Esophagus muscularis mucosa (tissue), 4 donors: ENCODE results near the gene MBD6. TPM values are rescaled to one million over a fixed set of nuclear protein-coding genes. Genes with fewer than 3 reads are reported as not detected.

Source experiments
- DNase-seq: peaks from one replicate; pipeline ENCODE4 v3.0.0-alpha.2; 2017; ENCODE audit errors: extremely low spot score
- H3K27ac ChIP-seq, 4 donors: fragments of 200-600 bp; sonication (generic); replicated peaks in 1 of 4; 1 replicate in 3 of 4; 2 replicates in 1 of 4; pipeline ENCODE4 v1.5.1; 2016 to 2019; ENCODE audit warnings: mild to moderate bottlenecking in 1 of 4
- H3K27me3 ChIP-seq, 4 donors: fragments of 200-600 bp; sonication (generic); one replicate each; pipeline versions ENCODE4 v1.5.1 to v1.6.0; 2016 to 2019
- H3K36me3 ChIP-seq, 4 donors: fragments of 200-600 bp; sonication (generic); one replicate each; pipeline ENCODE4 v1.5.1; 2016 to 2019
- H3K4me1 ChIP-seq, 4 donors: fragments of 200-600 bp; sonication (generic); one replicate each; pipeline ENCODE4 v1.5.1; 2016 to 2019
- H3K4me3 ChIP-seq, 4 donors: fragments of 200-600 bp; sonication (generic); 1 replicate in 2 of 4; 2 replicates in 2 of 4; pipeline ENCODE4 v1.5.1; 2016 to 2019; ENCODE audit warnings: mild to moderate bottlenecking in 4 of 4, moderate library complexity in 1 of 4
- H3K9me3 ChIP-seq, 4 donors: fragments of 200-600 bp; sonication (generic); 1 replicate in 3 of 4; 2 replicates in 1 of 4; pipeline ENCODE4 v1.5.1; 2016 to 2019
- CTCF ChIP-seq, 3 experiments: fragments of 200-600 bp in 2 of 3; fragments of 450-650 bp in 1 of 3; sonication (generic) in 2 of 3; IDR thresholded peaks; one replicate each; pipeline ENCODE4 v1.5.1; 2017 to 2019; ENCODE audit warnings: antibody characterized with exemption in 3 of 3, mild to moderate bottlenecking in 2 of 3, moderate library complexity in 1 of 3
- EP300 ChIP-seq: sonication (generic); formaldehyde crosslinking; IDR thresholded peaks from one replicate; pipeline ENCODE4 v1.6.1; 2017; ENCODE audit warnings: antibody characterized with exemption
- POLR2A ChIP-seq: fragments of 450-650 bp; IDR thresholded peaks from one replicate; pipeline ENCODE4 v1.6.1; 2017; ENCODE audit warnings: antibody characterized with exemption, moderate library complexity, mild to moderate bottlenecking, low read depth
- POLR2AphosphoS5 ChIP-seq, 2 donors: sonication (generic); formaldehyde crosslinking; IDR thresholded peaks; one replicate each; pipeline ENCODE4 v1.6.1; 2017; ENCODE audit warnings: antibody characterized with exemption in 2 of 2
- WGBS: methylation state at CpG from one replicate; pipeline ENCODE4 v1.1.5; 2018; 5-methylcytosine and 5-hydroxymethylcytosine counted together
- intact Hi-C: fragments of 100-400 bp; cut with DNase I; formaldehyde crosslinking; loops from one replicate; pipeline ENCODE4 v1.15.1; 2023
- total RNA-seq, 4 donors: library from RNA; depleted of rRNA; stranded (reverse); fragments of >200 nt; gene quantifications; one replicate each; pipeline versions ENCODE4 v1.1.0 to v1.2.1, GENCODE V29; 2016

Gene MBD6
- total RNA-seq, 4 donors from 2014 or later: 13.8 to 19.9 (median 16.9) TPM

DNA sequence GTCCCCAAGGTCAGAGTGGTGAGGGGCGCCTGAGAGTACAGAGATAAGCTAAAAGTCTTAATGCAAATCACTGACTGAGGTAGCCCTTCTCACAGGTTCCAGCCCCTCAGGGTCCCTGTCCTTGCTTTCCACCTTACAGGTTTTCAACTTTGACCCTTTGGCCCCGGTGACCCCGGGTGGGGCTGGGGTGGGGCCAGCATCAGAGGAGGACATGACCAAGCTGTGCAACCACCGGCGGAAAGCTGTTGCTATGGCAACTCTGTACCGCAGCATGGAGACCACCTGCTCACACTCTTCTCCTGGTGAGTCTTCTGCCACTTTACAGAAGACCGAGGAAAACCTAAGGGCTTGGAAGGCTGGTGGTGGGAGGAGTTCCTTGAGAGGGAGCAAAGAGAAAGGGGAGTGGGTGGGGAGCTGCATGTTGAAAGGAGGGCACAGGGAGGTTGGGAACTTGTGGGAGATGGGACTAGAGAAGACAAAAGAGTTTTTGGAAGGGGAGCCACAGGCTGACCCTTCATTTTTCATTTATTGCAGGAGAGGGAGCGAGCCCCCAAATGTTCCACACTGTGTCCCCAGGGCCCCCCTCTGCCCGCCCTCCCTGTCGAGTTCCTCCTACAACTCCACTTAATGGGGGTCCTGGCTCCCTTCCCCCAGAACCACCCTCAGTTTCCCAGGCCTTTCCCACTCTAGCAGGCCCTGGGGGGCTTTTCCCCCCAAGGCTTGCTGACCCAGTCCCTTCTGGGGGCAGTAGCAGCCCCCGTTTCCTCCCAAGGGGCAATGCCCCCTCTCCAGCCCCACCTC, 2.4 kb downstream of the MBD6 start:
- H3K9me3 ChIP-seq: no peaks in the 10 kb centered on the region
- H3K27me3 ChIP-seq: no peaks in the 10 kb centered on the region
- peaks cover 28 to 62% (median 50%) of the 10 kb centered on the region in 4 donors for H3K4me1 ChIP-seq
- H3K36me3 ChIP-seq: peaks cover 37 to 61% (median 59%) of the 10 kb centered on the region in 4 donors
- WGBS: 60% methylated on average over 9 of the region's 11 CpGs
- peak overlapping the region in 1 of 4 donors; percentile 81 for H3K4me3 ChIP-seq
- DNase-seq: no peak
- TF ChIP-seq POLR2A (no peak), CTCF (IDR thresholded peaks at IDR 0.05) (no peak), EP300 (no peak), POLR2AphosphoS5 (IDR thresholded peaks at IDR 0.05) (no peak)
- H3K27ac ChIP-seq: peak overlapping the region; percentile 95 to 99 (median 98)
- intact Hi-C loops: no loop called here

- intact Hi-C loops: no loop called here
- Histone ChIP-seq H3K4me1 (peaks cover 28 to 63% (median 49%) of the 10 kb centered on the region in 4 donors), H3K9me3 (no peaks in the 10 kb centered on the region), H3K27ac (peak overlapping the region in 2 of 4 donors; percentile 42 to 95), H3K4me3 (no peak overlapping the region), H3K36me3 (peaks cover 44 to 69% (median 67%) of the 10 kb centered on the region in 4 donors), H3K27me3 (no peaks in the 10 kb centered on the region)
- no peak for DNase-seq
- no peak for TF ChIP-seq CTCF (IDR thresholded peaks at IDR 0.05)
- no peak for TF ChIP-seq EP300
- TF ChIP-seq POLR2A: no peak
- no peak for TF ChIP-seq POLR2AphosphoS5 (IDR thresholded peaks at IDR 0.05)
- WGBS: 77% methylated on average over 16 of the region's 16 CpGs
Measured at GRCh38 chr12:57525615-57526383, 3.2 kb downstream of the MBD6 start.

DNA sequence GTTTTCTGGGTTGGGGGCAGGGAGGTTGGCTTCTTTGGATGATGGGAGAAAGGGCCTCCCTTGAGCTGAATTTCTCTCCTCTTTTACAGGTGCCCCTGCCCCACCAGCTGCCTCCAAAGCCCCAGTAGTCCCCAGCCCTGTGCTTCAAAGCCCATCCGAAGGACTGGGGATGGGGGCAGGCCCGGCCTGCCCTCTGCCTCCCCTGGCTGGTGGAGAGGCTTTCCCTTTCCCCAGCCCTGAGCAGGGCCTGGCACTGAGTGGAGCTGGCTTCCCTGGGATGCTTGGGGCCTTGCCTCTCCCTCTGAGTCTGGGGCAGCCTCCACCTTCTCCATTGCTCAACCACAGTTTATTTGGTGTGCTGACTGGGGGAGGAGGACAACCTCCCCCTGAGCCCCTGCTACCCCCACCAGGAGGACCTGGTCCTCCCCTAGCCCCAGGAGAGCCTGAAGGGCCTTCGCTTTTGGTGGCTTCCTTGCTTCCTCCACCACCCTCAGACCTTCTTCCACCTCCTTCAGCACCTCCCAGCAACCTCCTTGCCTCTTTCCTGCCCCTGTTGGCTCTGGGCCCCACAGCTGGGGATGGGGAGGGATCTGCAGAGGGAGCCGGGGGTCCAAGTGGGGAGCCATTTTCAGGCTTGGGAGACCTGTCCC, 4.0 kb downstream of the MBD6 start:
- DNase-seq: no peak
- no peak for TF ChIP-seq POLR2A
- no peak for TF ChIP-seq POLR2AphosphoS5 (IDR thresholded peaks at IDR 0.05)
- TF ChIP-seq CTCF (IDR thresholded peaks at IDR 0.05): no peak
- TF ChIP-seq EP300: no peak
- H3K27me3 ChIP-seq: no peaks in the 10 kb centered on the region
- 68% methylated on average over 2 of the region's 4 CpGs for WGBS
- H3K4me3 ChIP-seq: no peak overlapping the region
- H3K9me3 ChIP-seq: no peaks in the 10 kb centered on the region
- peak overlapping the region in 2 of 4 donors; percentile 28 to 42 for H3K27ac ChIP-seq
- H3K36me3 ChIP-seq: peaks cover 52 to 77% (median 75%) of the 10 kb centered on the region in 4 donors
- intact Hi-C loops: no loop called here
- peaks cover 20 to 55% (median 41%) of the 10 kb centered on the region in 4 donors for H3K4me1 ChIP-seq

DNA sequence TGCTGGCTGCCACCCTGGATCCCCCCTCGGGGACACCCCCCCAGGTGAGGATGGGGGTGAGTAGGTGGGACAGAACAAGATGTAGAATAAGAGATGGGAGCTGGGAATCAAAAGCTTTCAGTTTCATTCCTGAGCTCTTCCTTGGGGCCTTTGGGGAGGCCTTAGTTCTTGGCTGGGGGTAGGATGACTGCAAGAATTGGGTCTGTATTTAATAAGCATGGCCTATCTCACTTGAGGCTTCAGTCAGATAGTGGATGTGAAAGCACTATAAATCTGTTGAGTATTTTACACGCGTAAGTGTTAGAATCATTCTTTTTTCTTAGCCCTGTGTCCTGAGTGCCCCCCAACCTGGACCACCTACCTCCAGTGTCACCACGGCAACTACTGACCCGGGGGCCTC, 4.6 kb downstream of the MBD6 start:
- TF ChIP-seq POLR2AphosphoS5 (IDR thresholded peaks at IDR 0.05) (no peak), EP300 (no peak), CTCF (IDR thresholded peaks at IDR 0.05) (no peak), POLR2A (no peak)
- Histone ChIP-seq H3K27ac (peak overlapping the region in 2 of 4 donors; percentile 28 to 42), H3K4me3 (no peak overlapping the region), H3K4me1 (peaks cover 18 to 49% (median 35%) of the 10 kb centered on the region in 4 donors), H3K36me3 (peaks cover 58 to 83% (median 81%) of the 10 kb centered on the region in 4 donors), H3K27me3 (no peaks in the 10 kb centered on the region), H3K9me3 (no peaks in the 10 kb centered on the region)
- WGBS: 72% methylated on average over 5 of the region's 5 CpGs
- DNase-seq: no peak
- intact Hi-C loops: no loop called here
